Measurements from ENCODE around the gene TPRN.

Gene TPRN

DNA sequence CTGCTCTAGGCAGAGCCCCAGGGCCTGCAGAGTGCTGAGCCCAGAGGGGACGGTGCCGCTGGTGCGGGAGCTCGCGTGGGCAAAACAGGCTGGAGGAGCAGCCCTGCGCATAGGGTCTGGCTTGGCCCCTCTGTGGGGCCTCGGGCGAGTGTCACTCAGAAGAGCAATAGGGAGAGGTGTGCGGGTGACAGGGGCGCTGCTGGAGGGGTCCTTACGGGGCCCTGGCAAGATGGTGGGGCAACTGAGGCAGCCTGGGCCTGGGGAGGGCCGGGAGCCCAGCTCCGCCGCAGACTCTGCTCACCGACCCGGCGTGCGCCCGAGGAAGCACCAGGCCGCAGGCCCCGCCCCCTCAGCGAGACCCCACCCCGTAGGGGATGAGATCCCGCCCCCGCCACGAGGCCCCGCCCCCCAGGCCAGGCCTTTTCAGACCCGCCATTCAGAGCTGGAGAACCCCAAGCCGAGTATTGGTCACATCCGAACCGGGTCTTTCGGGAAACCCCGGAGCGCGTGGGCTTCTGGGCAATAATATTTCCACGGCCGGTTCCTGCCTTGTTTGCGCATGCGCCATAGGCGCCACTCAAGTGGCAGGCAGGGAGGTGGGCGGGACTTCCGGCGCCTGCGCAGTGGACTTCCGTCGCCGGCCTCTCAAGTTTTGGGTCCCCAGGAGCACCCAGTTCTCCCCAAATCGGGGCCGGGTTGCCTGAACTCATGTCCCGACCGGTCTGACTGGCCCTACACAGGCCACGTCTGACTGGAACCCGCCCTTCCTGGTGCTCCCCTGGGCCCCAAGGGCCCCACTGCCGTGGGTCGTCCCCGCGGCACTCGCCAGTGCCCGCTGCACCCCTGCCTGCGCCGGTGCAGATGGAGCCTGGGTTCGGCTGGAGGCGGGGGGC lies 22.8 kb upstream of the TPRN start:
- DNase-seq: peak; percentile 100

DNA sequence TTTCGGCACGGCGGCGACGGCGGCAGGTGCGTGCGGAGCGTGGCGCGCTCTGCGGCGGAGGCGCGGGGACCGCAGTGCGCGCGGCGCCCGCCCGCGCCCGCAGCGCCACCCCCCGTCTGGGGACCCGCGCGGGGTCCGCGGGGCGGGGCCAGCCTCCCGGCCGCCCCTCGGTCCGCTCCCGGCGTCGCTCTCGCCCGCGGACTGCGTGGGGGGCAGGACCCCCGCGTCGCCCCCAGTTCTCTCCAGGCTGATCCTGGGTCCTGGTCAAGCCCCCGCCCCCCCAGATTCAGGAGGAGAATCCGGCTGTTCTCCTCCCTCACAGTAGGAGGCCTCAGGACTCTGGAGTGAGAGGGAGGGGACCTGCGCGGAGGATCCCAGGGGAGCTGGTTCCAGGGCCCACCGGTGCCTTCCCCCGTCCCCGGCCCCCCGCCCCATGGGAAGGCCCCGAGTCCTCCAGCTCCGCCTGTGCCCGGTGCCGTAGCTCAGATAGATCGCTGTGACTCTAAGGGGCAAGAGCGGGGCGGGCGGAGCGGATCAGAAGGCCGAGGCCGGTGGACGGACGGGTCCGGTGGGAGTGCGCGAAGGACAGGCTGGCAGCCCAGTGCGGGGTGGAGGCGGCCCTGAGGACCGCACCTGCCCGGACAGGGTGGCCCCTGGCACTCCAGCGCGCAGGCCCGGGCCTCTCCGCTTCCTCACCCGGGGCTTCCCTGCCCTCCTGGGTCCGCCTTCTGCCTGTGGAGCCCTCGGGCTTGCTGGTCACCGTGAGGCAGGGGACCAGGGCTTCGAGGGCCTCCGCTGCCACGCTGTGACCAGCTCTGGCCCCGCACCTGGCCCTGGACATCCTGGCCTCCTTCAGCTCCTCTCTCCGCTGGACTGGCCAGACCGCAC lies 21.9 kb upstream of the TPRN start, which contains the start of gene RNF208:
TSS of gene RNF208 (minus strand) at position 51 of the 888 bp plus-strand sequence. CDS start 1,028 bp downstream, outside the sequence.
- peak; percentile 15 for DNase-seq

DNA sequence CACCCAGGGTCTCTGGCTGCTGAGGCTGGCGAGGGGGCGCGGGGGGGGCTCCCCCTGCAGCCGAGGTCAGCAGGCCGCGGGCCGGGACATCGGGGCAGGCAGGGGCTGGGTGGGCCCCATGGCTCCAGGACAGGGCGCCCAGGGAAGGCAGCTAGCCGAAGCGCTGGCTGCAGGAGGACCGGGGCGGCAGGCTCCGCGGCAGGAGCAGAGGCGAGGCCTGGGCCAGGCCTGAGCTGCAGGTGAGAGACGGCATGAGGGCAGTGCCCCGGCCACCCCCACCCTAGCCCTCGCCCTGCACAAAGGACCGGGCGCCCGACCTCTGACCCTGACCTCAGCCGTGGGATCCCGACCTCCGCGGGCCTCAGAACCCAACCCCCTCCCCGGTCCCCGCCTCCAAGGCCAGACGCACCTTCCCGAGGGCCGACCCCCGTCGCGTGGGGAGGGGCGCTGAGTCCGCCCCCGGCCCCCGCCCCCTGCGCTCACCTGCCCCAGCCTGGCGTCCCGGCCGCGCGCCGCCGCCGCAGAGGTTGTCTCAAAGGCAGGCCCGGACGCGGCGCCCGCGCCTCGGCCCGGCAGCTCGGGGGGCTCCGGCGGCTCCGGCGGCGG lies 21.1 kb upstream of the TPRN start:
- DNase-seq: peak; percentile 20

DNA sequence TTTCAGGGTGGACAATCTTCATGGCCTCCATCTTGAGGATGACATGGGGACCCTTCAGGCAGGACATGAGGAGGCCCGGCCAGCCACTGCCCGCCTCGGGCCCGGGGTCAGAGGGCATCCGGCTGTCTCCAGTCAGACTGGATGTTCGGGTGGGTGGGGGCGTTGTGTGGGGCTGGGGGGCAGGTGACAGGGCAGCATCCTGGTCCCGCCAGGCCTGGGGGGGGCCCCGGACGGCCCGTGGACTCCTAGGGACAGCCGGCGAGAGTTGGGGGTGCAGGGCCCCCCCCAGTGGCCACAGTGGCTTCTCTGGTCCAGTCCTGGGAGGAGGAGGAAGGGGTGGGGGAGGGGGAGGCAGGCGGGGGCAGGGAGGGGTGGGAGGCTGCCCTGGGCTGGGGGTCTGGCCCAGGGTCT lies 20.6 kb upstream of the TPRN start:
- no peak for DNase-seq

GRCh38 chr9:137220317-137221094 lies 20.0 kb upstream of the TPRN start:
- no peak for DNase-seq

DNA sequence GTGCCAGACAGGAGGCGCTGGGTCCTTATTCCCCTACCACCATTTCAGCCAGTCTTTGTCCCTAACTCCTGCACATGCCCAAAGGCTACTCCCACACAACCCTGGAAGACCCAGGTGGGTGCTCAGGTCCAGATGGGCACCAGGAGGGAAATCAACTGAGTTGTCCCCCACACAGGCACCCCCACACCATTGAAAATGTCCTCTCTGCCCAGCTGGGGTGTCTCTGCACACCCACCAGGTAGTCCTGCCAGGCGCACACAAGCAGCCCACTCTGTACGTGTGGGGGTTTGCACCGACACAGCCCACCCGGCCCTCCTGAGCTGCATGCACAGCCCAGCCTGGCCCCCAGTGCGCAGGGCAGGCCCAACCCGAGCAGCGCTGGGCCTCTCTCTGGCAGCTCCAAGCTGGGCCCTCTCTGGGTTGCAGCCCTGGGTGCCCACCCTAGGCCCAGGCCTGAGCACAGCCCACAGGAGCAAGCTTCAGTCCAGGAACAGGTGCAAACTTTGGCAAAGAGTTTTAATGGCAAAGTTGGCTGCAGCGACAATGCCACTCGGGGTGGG lies 19.3 kb upstream of the TPRN start:
- no peak for DNase-seq

- no peak for DNase-seq
Measured at GRCh38 chr9:137218754-137219271, 18.3 kb upstream of the TPRN start.

DNA sequence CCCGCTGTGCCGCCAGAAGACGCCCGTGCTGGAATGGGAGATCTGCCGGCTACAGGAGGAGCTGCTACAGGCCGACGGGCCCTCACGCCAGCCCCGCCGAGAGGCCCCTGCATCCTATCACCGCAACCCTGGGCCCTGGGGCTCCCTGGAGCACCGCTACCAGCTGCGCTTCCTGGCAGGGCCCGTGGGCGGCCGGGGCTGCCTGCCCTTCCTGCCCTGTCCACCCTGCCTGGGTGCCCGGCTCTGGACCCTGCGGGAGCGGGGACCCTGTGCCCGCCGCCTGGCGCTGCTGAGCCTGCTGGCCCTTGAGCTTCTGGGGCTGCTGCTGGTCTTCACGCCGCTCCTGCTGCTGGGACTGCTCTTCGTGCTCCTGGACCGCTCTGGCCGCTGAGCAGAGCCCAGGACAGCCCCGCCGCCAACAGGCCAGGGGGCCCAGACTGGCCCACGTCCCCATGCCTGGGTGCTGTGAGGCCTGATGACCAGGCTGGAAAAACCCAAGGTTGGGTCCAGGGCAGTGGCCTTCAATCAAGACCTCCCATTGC lies 17.7 kb upstream of the TPRN start:
- DNase-seq: no peak

GRCh38 chr9:137217276-137218211 lies 17.0 kb upstream of the TPRN start:
- DNase-seq: no peak

DNA sequence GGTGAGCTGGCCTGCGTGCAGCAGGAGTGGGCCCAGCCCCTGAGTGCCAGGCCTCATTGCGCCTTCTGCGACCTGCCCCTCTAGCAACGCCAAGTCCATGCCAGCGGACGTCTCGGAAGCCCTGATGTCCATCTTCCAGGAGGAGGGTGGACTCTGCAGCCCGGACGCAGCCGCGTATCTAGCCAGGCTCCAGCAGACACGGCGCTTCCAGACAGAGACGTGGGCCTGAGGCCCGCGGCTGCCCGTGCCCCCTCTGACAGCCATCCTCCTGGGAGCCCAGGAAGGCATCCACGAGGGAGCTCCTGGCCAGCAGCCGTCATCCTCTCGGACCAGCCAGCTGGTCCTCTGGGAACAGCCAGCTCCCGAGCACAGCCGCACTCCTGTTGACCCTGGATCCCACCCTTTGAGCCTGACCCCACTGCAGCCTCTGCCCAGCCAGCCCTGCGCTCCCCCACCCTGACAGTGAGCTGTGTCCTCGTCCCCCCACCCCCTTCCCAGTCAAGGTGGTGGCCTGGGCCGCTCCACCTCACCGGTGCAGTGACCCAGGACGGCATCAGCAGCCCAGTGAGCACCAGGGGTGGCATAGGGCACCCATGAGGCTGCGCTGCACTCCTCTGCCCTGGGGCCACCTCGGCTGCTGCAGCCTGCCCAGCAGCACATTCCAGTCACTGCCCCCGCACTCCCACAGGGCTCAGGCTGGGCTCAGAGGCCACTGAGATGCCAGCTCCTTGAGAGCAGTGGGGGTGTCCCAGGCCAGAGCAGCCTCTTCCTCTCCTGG lies 15.8 kb upstream of the TPRN start:
- DNase-seq: no peak

GRCh38 chr9:137215196-137215986 lies 14.8 kb upstream of the TPRN start:
- no peak for DNase-seq

DNA sequence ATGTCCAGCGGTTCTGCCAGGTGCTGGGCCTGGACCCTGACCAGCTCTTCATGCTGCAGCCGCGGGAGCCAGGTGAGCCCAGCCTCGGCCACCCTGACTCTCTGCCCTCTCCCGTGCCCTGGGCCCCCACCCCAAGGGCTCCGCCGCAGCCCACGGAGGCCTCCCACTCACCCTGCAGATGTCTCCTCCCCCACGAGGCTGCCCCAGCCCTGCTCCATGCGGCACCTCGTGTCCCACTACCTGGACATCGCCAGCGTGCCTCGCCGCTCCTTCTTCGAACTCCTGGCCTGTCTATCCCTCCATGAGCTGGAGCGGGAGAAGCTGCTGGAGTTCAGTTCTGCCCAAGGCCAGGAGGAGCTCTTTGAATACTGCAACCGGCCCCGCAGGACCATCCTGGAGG lies 14.1 kb upstream of the TPRN start:
- no peak for DNase-seq

GRCh38 chr9:137213160-137214060 lies 12.9 kb upstream of the TPRN start:
- no peak for DNase-seq

DNA sequence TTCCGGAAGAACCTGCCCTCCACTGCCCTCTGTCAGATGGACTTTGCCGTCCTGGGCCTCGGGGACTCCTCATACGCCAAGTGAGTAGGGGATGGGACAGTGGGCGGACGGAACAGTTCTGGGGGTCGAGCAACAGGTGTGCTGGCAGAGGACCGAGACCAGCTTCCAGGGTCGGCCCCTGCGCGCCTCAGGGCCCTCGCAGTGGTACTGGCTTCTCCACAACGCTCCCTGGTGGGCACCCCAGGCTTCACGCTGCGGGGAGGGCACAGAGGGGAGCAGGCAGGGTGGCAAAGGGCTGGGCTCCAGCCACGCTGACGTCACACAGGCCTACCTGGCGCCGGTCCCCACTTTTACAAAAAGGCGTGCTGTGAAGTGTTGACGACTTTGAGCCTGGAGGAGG lies 12.0 kb upstream of the TPRN start:
- DNase-seq: no peak

DNA sequence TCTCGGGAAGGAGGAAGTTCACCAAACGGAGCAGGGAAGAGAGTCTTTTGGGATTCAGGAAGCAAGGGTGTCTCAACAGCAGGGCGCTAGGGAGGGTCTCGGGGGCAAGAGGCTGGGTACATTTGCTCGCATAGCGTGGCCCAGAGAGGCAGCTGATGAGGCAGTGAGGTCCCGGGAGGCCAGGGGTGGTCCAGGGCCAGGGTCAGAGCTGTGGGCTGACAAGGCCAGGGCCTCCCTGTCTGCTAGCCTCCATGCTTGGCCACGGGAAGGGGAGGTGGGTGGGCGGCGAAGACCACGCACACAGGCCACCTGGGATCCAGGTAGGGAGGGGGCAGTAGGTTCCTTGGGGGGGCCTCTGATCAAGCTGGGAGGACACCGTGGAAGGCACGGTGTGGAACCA lies 11.0 kb upstream of the TPRN start:
- DNase-seq: no peak

GRCh38 chr9:137206602-137207001 lies 6.1 kb upstream of the TPRN start:
- DNase-seq: no peak
